ACHN (cell line): ENCODE results near the gene ZNF831.

Experiments used
- DNase-seq: peaks from one replicate; pipeline ENCODE4 v3.0.0-alpha.2; 2015
- in situ Hi-C: cut with HindIII; loops from 2 replicates; pipeline ENCODE4 v1.10.0; 2017; ENCODE audit warnings: low sequenced_read_pairs, low pct_ligation_motif_present, low pct_unique_long_range_greater_than_20kb

ZNF831 gene

GRCh38 chr20:59153355-59153681, 10.3 kb upstream of the ZNF831 start:
- in situ Hi-C loops, result no loop called here

GRCh38 chr20:59153832-59154231, 9.8 kb upstream of the ZNF831 start:
- in situ Hi-C loops, result no loop called here
- DNase-seq, result no peak

More at GRCh38 chr20:59153355-59153681, 10.3 kb upstream of the ZNF831 start:
- no peak for DNase-seq

- DNase-seq, result no peak
- in situ Hi-C loops, result no loop called here
Measured at GRCh38 chr20:59154317-59155013, 9.2 kb upstream of the ZNF831 start.

GRCh38 chr20:59157064-59157463, 6.6 kb upstream of the ZNF831 start:
- in situ Hi-C loops, result no loop called here
- DNase-seq, result no peak

GRCh38 chr20:59157531-59157930, 6.1 kb upstream of the ZNF831 start:
- no peak for DNase-seq
- in situ Hi-C loops, result no loop called here

GRCh38 chr20:59157961-59158541, 5.6 kb upstream of the ZNF831 start:
- in situ Hi-C loops, result no loop called here
- no peak for DNase-seq

GRCh38 chr20:59158673-59159072, 4.9 kb upstream of the ZNF831 start:
- in situ Hi-C loops, result no loop called here
- no peak for DNase-seq

- no peak for DNase-seq
- in situ Hi-C loops, result no loop called here
Measured at GRCh38 chr20:59159091-59159490, 4.5 kb upstream of the ZNF831 start.

- no peak for DNase-seq
- in situ Hi-C loops, result no loop called here
Measured at GRCh38 chr20:59159493-59160376, 3.9 kb upstream of the ZNF831 start.

- DNase-seq, result no peak
- in situ Hi-C loops, result no loop called here
Measured at GRCh38 chr20:59160389-59161115, 3.1 kb upstream of the ZNF831 start.

- in situ Hi-C loops, result no loop called here
- no peak for DNase-seq
Measured at GRCh38 chr20:59161721-59162120, 1.9 kb upstream of the ZNF831 start.

GRCh38 chr20:59164686-59165391, 1.2 kb downstream of the ZNF831 start:
- in situ Hi-C loops, result no loop called here
- no peak for DNase-seq

- in situ Hi-C loops, result no loop called here
- DNase-seq, result no peak
Measured at GRCh38 chr20:59165396-59165795, 1.8 kb downstream of the ZNF831 start.

- in situ Hi-C loops, result no loop called here
- DNase-seq, result no peak
Measured at GRCh38 chr20:59165891-59166709, 2.5 kb downstream of the ZNF831 start.

GRCh38 chr20:59170406-59171349, 7.1 kb downstream of the ZNF831 start:
- DNase-seq, result no peak
- in situ Hi-C loops, result no loop called here

GRCh38 chr20:59171986-59172385, 8.4 kb downstream of the ZNF831 start:
- DNase-seq, result no peak
- in situ Hi-C loops, result no loop called here
